ENCODE measurements around the gene CHRNB1. TPM values are rescaled to one million over a fixed set of nuclear protein-coding genes. Genes with fewer than 3 reads are reported as not detected.

CHRNB1 gene
- total RNA-seq, 1 donor from 2014 or later = 7.2 TPM

DNA sequence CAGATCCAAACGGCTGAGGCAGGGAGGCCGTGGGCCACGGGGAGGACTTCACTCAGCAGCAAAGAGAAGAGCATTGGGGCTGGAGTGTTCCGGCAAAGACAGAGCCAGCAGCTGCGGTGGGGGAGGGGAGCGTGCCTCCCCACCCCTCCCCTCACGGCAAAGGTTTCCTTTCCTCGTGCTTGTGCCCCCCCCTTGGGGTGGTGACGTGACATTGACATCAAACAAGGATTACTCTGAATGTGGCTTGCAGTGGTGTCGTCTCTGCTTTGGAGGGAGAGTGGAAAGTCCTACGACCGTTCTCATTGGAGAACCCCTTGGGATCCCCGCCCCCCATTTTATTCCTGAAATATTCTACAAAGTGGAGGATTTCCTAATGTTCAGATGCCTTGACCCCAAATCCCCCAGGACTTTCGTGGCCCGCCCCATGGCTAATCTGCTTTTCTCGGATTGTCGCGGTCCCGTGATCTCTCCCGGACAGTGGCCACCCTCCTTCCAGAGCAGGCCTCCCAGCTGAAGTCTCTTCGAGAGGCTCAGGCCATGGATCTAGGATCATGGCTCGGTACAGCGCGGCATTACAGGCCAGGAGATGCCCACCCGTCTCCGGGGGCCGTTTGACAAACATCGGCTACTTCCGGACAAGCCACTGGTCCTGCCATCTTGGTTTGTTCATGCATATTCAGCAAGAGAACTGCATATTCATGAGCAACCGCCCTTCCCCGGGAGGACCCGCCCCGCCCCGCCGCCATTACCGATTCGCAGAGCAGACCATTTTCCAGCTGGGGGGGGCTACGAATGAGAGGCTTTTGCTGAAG lies 38.6 kb downstream of the CHRNB1 start:
- Mint-ChIP-seq H3K36me3 (ENCODE audit: low read depth) (peaks cover 22% of the 10 kb centered on the region), H3K27ac (peak overlapping the region; percentile 100), H3K4me3 (peak overlapping the region; percentile 88), H3K4me1 (peaks cover 50% of the 10 kb centered on the region), H3K9me3 (no peaks in the 10 kb centered on the region), H3K27me3 (no peaks in the 10 kb centered on the region)
- peak; percentile 97 for DNase-seq
- intact Hi-C loops (cut with micrococcal nuclease) = loop anchor here (1.0 to 5.0 kb wide), 10 partner anchors 28 to 359 kb away; partner anchors contain the start of genes EIF5A, KCTD11, PLSCR3 and SENP3

DNA sequence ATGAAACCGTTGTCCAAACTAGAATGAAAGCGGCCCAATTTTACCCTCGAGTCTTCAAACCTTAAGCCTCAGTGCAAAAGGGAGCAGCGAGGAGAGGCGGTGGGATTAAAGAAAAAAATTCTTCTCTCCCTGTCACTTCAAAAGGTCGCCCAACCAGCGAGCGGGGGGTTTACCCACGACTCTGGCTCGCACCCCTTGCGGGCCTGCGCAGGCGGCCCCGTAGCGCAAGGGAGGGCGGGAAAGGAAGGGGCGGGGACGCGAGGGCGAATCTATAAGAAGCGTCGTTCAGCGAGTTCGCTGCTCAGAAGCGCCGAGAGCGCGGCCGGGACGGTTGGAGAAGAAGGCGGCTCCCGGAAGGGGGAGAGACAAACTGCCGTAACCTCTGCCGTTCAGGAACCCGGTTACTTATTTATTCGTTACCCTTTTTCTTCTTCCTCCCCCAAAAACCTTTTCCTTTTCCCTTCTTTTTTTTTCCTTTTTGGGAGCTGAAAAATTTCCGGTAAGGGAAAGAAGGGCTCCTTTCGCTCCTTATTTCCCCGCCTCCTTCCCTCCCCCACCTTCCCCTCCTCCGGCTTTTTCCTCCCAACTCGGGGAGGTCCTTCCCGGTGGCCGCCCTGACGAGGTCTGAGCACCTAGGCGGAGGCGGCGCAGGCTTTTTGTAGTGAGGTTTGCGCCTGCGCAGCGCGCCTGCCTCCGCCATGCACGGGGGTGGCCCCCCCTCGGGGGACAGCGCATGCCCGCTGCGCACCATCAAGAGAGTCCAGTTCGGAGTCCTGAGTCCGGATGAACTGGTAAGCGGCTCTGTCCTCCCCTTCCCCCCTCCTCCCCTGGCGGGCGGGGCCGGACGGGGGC lies 39.4 kb downstream of the CHRNB1 start, which contains the start of gene POLR2A:
POLR2A (plus strand) TSS at position 300 of the 852 bp plus-strand sequence.
- Mint-ChIP-seq H3K27me3 (no peaks in the 10 kb centered on the region), H3K27ac (peak within 1 kb of the TSS; percentile 100), H3K9me3 (no peaks in the 10 kb centered on the region), H3K4me1 (peaks cover 55% of the 10 kb centered on the region), H3K4me3 (peak within 1 kb of the TSS; percentile 88), H3K36me3 (ENCODE audit: low read depth) (peaks cover 26% of the 10 kb centered on the region)
- intact Hi-C loops (cut with micrococcal nuclease) = loop anchor here (2.0 to 5.0 kb wide), 7 partner anchors 65 to 358 kb away; partner anchors contain the start of genes EIF5A, KCTD11, PLSCR3 and SENP3
- peak; percentile 99 for DNase-seq

DNA sequence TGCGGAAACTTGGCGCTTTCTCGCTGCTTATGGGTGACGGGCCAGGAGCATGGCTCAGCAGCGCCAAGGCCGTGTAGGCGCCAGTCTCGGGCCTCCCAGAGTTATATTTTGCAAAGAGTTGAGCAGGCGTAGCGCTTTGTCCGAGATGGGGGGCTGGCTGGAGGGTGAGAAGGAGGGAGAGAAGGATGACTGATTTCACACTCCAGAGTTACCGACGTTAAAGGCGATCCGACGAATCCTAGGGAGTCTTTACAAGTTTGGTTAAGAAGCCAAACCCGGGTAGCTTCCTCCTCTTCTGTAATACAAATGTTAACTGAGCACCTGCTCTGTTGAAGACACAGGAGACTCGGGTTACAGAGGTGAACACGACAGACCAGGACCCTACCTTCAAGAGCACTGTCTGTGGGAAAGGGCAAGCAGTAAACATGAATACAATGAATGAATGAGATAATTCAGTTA lies 40.1 kb downstream of the CHRNB1 start:
- intact Hi-C loops (cut with micrococcal nuclease) = loop anchor here (2.0 to 5.0 kb wide), 7 partner anchors 64 to 357 kb away; partner anchors contain the start of genes EIF5A, KCTD11, PLSCR3 and SENP3
- Mint-ChIP-seq H3K9me3 (no peaks in the 10 kb centered on the region), H3K4me3 (peak overlapping the region; percentile 88), H3K36me3 (ENCODE audit: low read depth) (peaks cover 30% of the 10 kb centered on the region), H3K27ac (peak overlapping the region; percentile 100), H3K4me1 (peaks cover 58% of the 10 kb centered on the region), H3K27me3 (no peaks in the 10 kb centered on the region)
- DNase-seq = no peak

DNA sequence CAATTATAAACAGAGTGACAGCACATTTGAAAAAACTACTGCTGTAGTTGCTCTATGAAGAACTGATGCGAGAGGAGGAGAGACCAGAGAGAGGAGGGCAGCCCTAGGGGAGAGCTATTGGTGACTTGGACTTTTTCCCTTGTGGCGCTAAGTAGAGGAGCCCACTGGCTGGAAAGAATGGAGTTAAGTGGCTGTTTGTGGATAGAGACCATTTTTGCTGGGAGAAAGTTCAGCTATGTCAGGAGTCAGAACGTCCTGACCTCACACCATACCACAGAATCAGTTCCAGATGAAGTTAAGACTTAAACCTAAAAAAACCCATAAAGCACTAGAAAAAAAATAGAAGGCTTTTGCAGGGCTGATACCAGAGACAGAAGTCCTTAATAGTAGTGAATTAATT lies 41.3 kb downstream of the CHRNB1 start:
- H3K4me3 Mint-ChIP-seq = peak overlapping the region; percentile 88
- H3K9me3 Mint-ChIP-seq = no peaks in the 10 kb centered on the region
- DNase-seq = no peak
- H3K27me3 Mint-ChIP-seq = no peaks in the 10 kb centered on the region
- H3K36me3 Mint-ChIP-seq (ENCODE audit: low read depth) = peaks cover 37% of the 10 kb centered on the region
- intact Hi-C loops (cut with micrococcal nuclease) = loop anchor here (2.0 kb wide), 1 partner anchor 15 kb away; no protein-coding TSS in a partner anchor
- peak overlapping the region; percentile 51 for H3K27ac Mint-ChIP-seq
- peaks cover 59% of the 10 kb centered on the region for H3K4me1 Mint-ChIP-seq

DNA sequence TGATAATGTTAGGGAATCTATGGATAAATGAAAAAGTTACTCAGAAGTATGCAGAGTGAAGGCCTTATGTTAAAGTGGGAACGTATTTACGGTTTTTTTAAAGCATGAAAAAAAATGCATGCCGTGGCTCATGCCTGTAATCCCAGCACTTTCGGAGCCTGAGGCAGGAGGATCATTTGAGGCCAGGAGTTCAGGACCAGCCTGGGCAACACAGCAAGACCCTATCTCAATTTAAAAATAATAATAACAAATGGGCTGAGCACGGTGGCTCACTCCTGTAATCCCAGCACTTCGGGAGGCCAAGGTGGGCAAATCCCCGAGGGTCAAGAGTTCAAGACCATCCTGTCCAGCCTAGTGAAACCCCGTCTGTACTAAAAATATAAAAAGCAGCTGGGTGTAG lies 45.3 kb downstream of the CHRNB1 start:
- intact Hi-C loops (cut with micrococcal nuclease) = no loop called here
- no peaks in the 10 kb centered on the region for H3K27me3 Mint-ChIP-seq
- no peak for DNase-seq
- peak overlapping the region; percentile 24 for H3K4me3 Mint-ChIP-seq
- H3K4me1 Mint-ChIP-seq = peaks cover 57% of the 10 kb centered on the region
- H3K27ac Mint-ChIP-seq = no peak overlapping the region
- H3K36me3 Mint-ChIP-seq (ENCODE audit: low read depth) = peaks cover 58% of the 10 kb centered on the region
- H3K9me3 Mint-ChIP-seq = no peaks in the 10 kb centered on the region

DNA sequence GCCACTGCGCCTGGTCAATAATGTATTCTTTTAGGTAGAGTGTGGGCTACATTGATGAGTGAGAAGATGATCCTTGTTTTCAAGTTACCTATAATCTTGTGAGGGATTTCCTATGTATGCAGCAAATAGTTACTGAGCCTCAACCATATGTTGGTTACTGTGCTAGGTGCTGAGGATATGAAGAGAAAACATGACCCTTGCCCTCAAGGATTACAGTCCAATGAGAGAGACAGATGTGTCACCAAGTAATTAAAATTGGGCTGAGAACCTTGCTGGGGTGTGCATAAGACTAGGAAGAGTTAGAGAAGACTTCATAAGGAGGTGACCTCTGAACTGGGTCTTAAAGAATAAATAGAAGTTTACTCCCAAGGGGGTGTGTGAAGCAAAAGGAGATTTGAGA lies 46.7 kb downstream of the CHRNB1 start:
- intact Hi-C loops (cut with micrococcal nuclease) = no loop called here
- no peaks in the 10 kb centered on the region for H3K27me3 Mint-ChIP-seq
- H3K4me1 Mint-ChIP-seq = peaks cover 49% of the 10 kb centered on the region
- H3K36me3 Mint-ChIP-seq (ENCODE audit: low read depth) = peaks cover 56% of the 10 kb centered on the region
- DNase-seq = no peak
- H3K27ac Mint-ChIP-seq = no peak overlapping the region
- no peak overlapping the region for H3K4me3 Mint-ChIP-seq
- no peaks in the 10 kb centered on the region for H3K9me3 Mint-ChIP-seq

DNA sequence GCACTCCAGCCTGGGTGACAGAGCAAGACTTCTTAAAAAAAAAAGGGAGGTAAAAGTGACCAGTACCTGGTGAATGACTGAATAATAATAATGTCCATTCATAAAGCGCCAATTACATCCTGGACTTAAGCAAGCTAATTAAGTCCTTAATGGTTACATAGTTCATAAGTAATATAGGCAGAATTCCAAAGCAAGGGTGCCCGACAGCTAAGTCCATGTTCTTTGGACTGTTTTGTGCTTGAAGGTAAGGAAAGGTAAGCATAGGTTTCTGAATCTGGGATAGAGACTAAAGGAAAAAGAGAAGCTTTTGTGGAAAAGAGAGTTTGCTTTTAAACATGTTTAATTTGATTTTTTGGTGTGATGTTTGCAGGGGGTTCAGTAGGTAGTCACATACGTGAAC lies 49.1 kb downstream of the CHRNB1 start:
- Mint-ChIP-seq H3K4me3 (no peak overlapping the region), H3K27me3 (no peaks in the 10 kb centered on the region), H3K27ac (no peak overlapping the region), H3K9me3 (no peaks in the 10 kb centered on the region), H3K36me3 (ENCODE audit: low read depth) (peaks cover 63% of the 10 kb centered on the region), H3K4me1 (peaks cover 36% of the 10 kb centered on the region)
- DNase-seq = no peak
- intact Hi-C loops (cut with micrococcal nuclease) = no loop called here

DNA sequence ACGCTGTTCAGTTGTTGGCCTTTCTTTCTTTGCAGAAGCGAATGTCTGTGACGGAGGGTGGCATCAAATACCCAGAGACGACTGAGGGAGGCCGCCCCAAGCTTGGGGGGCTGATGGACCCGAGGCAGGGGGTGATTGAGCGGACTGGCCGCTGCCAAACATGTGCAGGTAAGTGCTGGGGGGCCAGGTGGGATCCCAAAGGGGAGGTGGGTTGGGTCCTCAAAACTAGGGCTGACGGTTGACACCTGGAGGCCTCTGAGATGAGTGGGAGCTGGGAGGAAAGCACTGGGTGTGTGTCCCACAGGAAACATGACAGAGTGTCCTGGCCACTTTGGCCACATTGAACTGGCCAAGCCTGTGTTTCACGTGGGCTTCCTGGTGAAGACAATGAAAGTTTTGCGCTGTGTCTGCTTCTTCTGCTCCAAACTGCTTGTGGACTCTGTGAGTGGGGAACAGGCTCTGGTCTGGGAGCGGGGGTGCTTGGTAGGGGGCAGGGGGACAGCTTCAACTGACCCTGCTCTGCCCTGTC lies 51.1 kb downstream of the CHRNB1 start:
- H3K4me3 Mint-ChIP-seq = no peak overlapping the region
- intact Hi-C loops (cut with micrococcal nuclease) = no loop called here
- no peaks in the 10 kb centered on the region for H3K27me3 Mint-ChIP-seq
- no peaks in the 10 kb centered on the region for H3K9me3 Mint-ChIP-seq
- no peak overlapping the region for H3K27ac Mint-ChIP-seq
- peaks cover 63% of the 10 kb centered on the region for H3K36me3 Mint-ChIP-seq (ENCODE audit: low read depth)
- H3K4me1 Mint-ChIP-seq = peaks cover 22% of the 10 kb centered on the region
- no peak for DNase-seq

DNA sequence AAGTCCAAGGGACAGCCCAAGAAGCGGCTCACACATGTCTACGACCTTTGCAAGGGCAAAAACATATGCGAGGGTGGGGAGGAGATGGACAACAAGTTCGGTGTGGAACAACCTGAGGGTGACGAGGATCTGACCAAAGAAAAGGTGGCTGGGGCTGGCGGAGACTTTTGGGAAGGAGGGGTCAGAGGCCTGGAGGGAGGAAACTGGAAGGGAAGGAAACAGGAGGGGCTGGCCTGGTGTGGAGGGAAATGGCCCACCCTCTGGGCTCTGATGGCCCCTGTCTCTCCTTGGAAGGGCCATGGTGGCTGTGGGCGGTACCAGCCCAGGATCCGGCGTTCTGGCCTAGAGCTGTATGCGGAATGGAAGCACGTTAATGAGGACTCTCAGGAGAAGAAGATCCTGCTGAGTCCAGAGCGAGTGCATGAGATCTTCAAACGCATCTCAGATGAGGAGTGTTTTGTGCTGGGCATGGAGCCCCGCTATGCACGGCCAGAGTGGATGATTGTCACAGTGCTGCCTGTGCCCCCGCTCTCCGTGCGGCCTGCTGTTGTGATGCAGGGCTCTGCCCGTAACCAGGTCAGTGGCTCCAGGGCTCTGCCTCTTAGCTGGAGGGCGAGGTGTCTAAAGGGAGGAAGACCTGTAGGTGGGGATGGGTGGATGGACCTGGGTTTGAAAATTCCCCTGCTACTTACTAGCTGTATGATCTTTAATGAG lies 51.8 kb downstream of the CHRNB1 start:
- Mint-ChIP-seq H3K27me3 (no peaks in the 10 kb centered on the region), H3K36me3 (ENCODE audit: low read depth) (peaks cover 66% of the 10 kb centered on the region), H3K27ac (peak overlapping the region; percentile 34), H3K4me1 (peaks cover 18% of the 10 kb centered on the region), H3K4me3 (no peak overlapping the region), H3K9me3 (no peaks in the 10 kb centered on the region)
- DNase-seq = no peak
- intact Hi-C loops (cut with micrococcal nuclease) = no loop called here

DNA sequence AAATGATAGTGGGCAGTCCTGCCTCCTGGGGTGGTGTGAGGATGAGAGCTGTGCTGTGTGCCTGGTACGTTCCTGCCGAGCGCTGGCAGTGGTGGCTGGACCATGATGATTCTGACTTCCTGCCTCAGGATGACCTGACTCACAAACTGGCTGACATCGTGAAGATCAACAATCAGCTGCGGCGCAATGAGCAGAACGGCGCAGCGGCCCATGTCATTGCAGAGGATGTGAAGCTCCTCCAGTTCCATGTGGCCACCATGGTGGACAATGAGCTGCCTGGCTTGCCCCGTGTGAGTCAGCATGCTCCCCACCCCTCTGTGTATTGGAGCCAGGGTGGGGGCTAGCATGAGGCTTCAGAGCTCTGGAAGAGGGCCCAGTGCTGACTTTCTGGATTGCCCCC lies 52.4 kb downstream of the CHRNB1 start:
- intact Hi-C loops (cut with micrococcal nuclease) = no loop called here
- Mint-ChIP-seq H3K36me3 (ENCODE audit: low read depth) (peaks cover 68% of the 10 kb centered on the region), H3K4me1 (peaks cover 16% of the 10 kb centered on the region), H3K9me3 (no peaks in the 10 kb centered on the region), H3K27me3 (no peaks in the 10 kb centered on the region), H3K27ac (no peak overlapping the region), H3K4me3 (no peak overlapping the region)
- DNase-seq = no peak

DNA sequence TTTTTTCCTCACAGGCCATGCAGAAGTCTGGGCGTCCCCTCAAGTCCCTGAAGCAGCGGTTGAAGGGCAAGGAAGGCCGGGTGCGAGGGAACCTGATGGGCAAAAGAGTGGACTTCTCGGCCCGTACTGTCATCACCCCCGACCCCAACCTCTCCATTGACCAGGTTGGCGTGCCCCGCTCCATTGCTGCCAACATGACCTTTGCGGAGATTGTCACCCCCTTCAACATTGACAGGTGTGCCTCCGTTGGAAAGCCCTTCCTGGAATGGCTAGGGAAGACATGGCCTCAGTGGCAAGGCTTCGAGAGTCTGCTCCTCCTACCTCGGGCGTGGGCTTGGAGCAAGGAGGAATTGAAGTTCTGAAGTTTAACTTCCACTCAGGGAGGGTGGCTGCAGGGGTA lies 52.8 kb downstream of the CHRNB1 start:
- H3K9me3 Mint-ChIP-seq = no peaks in the 10 kb centered on the region
- no peak overlapping the region for H3K4me3 Mint-ChIP-seq
- H3K27me3 Mint-ChIP-seq = no peaks in the 10 kb centered on the region
- DNase-seq = no peak
- no peak overlapping the region for H3K27ac Mint-ChIP-seq
- peaks cover 15% of the 10 kb centered on the region for H3K4me1 Mint-ChIP-seq
- intact Hi-C loops (cut with micrococcal nuclease) = no loop called here
- peaks cover 70% of the 10 kb centered on the region for H3K36me3 Mint-ChIP-seq (ENCODE audit: low read depth)

DNA sequence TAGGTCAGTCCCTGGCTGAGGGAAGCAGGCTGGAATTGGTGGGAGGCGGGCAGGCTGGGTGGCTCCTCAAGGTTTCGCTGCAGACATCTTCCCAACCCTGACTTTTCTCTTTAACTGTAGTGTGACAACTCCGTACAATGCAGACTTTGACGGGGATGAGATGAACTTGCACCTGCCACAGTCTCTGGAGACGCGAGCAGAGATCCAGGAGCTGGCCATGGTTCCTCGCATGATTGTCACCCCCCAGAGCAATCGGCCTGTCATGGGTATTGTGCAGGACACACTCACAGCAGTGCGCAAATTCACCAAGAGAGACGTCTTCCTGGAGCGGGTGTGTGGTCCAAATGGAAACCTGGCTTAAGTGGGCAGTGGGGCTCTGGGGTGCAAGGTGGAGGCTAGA lies 54.3 kb downstream of the CHRNB1 start:
- Mint-ChIP-seq H3K36me3 (ENCODE audit: low read depth) (peaks cover 71% of the 10 kb centered on the region), H3K27me3 (no peaks in the 10 kb centered on the region), H3K27ac (peak overlapping the region; percentile 25), H3K4me3 (no peak overlapping the region), H3K9me3 (no peaks in the 10 kb centered on the region), H3K4me1 (peaks cover 5% of the 10 kb centered on the region)
- DNase-seq = no peak
- intact Hi-C loops (cut with micrococcal nuclease) = no loop called here

DNA sequence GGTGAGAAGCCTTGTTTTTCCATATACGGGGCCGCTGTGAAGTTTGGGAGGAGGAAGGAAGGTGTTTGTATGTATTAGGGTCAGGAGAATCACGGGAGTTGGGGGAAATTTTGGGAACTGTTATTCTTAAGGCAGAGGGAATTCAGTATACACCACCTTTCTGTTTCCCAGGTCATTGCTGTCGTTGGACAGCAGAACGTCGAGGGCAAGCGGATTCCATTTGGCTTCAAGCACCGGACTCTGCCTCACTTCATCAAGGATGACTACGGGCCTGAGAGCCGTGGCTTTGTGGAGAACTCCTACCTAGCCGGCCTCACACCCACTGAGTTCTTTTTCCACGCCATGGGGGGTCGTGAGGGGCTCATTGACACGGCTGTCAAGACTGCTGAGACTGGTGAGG lies 56.9 kb downstream of the CHRNB1 start:
- Mint-ChIP-seq H3K4me3 (no peak overlapping the region), H3K9me3 (no peaks in the 10 kb centered on the region), H3K27me3 (no peaks in the 10 kb centered on the region), H3K4me1 (no peaks in the 10 kb centered on the region), H3K27ac (no peak overlapping the region), H3K36me3 (ENCODE audit: low read depth) (peaks cover 69% of the 10 kb centered on the region)
- intact Hi-C loops (cut with micrococcal nuclease) = loop anchor here (2.0 kb wide), 1 partner anchor 15 kb away; no protein-coding TSS in a partner anchor
- no peak for DNase-seq
